SU-DHL-6 (cell line): Measurements from ENCODE around the gene RXFP3.

Source experiments
- CTCF ChIP-seq: fragments of 200-600 bp; sonication (generic); IDR thresholded peaks from one replicate; pipeline ENCODE4 v1.5.1; 2017; ENCODE audit warnings: antibody characterized with exemption, mild to moderate bottlenecking, low read length, moderate library complexity; ENCODE audit not compliant: insufficient read depth, poor library complexity, severe bottlenecking
- EZH2phosphoT487 ChIP-seq: fragments of 200-600 bp; sonication (generic), shearing (Covaris generic); conservative IDR thresholded peaks from 2 replicates; pipeline ENCODE4 v1.6.1; 2018; ENCODE audit warnings: mild to moderate bottlenecking, antibody characterized with exemption, low read length, moderate library complexity, mixed read lengths

GRCh38 chr5:33925278-33925677 is 10.9 kb upstream of the RXFP3 start:
- TF ChIP-seq CTCF (no peak), EZH2phosphoT487 (no peak)
